Stimulated activated CD4-positive, alpha-beta T cell treated with anti-CD3 and anti-CD28 coated beads, Interleukin-2, amount 100 ng/mL, for 24 hours (primary cell): ENCODE data around the gene DPM2.

Source experiments
- DNase-seq, 2 donors: peaks; one replicate each; pipeline ENCODE4 v3.0.0-alpha.2; 2020

The DPM2 gene

DNA sequence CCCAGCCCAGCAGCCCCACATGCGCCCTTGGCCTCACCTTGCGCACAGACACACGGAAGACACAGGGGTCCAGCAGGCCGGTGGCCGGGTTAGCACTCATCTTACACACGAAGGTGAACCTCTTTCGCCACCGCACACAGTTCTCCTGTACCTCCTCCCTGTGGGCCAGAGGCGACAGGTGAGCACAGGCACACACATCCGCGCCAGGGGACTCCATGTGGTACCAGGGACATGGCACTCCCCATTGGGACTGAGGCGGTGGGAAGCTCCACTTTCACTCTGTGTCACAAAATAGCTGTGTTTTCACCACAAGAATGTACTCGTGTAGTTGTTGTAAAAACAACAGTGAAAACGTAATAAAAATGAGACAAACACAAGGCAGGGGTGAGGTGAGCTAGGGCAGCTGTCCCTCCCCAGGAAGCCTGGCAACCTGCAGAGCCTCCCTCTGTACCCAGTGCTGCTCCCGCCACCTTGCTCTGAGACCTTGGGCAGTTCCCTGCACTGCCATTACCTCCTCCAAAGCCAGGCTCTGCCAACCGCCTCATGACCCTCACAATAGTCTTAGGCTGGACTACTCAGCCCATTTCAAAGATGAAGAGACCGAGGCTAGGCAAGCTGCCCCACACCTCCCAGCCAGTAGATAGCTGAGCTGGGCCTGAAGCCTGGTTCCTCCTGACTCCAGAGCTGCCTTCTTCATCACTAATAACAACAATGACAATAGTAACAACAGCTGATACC lies 16.3 kb upstream of the DPM2 start:
- DNase-seq: no peak

DNA sequence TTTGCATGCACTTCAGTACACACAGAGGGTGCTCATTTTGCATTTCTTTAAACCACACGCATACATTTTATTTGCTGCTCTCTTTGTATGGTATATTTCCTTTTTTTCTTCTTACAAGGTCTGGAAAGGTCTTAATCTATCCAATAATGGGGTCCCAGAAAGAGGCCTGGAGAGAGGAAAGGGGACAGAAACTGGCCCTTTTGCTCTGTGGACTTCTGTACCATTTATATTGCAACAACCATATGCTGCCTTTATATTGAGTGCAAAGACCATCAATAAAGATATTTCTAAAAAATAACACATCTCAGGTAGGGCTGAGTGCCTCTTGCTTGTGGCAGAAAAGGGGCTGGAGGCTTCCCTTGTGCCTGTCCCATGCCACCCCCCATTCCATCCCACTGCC lies 15.5 kb upstream of the DPM2 start:
- DNase-seq: no peak

DNA sequence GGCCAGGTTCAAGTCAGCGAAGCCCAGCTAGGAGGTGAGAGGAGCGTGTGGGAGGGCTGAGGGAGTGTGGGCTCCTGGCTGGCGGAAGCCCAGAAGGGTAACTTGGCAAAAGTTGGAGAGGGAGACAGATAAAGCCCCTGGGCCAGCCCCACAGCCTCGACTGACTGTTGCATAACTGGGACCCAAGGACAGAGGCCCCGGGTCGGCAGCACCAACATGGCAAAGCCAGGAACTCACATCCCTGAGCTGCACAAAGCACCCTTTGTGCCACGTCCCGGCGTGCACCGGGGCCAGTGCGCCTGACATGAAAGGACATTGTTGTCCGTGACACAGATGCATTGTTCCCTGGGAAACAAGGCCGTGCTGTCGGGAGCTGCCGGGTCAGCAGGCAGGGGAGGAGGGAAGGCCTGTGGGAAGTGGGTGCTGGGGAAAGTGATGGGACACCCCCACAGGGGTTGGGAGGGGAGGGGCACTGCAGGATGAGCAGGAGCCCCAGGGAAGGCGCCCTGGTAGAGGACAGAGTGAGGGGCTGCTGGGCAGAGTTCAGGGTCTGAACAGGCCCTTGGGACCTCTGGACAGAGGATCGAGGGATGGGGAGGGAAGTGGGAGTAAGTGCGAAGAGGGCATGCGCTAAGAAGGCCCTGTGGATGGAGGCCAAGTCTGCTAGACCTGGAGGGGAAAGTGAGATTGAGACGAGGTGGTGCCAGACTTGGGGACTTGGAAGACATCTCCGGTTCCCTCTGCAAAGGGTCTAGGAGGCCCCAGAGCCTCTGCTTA lies 13.0 kb upstream of the DPM2 start:
- no peak for DNase-seq

DNA sequence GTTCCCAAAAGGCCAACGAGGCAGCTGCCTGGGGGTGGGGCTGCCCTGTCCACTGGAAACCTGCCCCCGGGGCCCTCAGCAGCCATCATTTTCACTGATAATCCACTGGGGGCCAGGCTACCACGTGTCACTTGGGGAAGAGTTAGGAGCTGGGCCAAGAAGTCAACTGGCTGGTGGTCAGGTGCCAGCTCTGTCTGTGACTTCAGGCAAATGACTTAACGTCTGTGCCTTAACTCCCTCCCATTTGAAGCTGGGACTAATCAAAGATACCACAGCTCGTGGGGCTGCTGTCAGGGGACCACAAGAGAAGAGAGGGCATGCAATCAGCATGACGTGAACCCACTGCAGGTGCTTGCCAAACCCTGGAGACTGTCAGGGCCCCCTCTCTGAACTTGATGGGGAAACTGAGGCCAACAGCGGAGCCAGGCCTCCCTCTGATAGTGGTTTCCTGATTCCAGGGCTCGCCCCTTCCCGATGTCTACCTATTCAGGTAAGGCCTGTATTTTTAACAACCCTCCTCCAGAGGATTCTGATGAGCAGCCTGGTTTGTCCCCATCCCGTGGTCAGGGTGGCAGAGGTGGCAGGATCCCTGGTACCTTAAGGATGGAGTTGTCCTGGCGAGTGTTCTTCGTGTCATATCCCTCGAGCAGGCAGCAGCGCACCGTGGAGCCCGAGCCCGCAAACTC lies 12.3 kb upstream of the DPM2 start:
- DNase-seq: no peak

DNA sequence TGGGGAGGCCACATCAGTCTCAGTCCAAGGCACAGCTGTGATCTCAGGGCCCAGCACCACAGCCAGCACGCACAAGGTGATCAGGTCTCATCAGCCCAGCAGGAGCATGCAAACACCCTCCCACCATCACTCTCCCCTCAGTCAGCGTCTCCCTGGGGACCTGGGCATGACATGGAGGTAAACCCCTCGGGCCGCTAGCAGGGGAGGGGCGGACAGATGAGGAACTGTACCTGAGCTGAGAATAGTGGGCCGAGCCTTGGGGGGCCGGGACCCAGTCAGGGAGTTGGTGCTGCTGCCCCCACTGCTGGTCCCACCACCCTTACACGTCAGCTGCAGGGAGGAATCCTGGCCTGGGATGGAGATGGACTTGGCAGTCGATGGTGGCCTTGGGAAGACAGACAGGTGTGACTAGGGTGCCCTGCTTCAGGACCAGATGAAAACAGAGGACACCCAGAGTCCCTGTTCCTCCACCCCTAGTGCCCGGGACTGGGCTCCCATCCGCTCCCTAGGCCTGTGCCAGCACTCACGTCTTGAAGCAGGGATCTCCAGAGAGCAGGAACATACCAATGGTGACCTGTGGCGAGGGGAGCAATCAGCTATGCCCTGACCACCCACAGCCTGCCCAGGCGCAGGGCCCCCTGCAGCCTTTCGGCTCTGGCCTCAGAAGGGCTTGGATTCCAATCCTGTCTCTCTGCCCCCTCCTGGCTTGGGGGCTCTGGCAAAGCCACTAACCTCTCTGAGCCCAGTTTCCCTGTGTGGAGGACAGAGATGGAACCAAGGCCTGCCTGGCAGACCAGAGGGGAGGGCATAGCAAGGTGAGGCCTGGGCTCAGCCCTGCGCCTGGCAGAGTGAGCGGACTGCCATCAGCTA lies 10.4 kb upstream of the DPM2 start:
- DNase-seq: no peak

DNA sequence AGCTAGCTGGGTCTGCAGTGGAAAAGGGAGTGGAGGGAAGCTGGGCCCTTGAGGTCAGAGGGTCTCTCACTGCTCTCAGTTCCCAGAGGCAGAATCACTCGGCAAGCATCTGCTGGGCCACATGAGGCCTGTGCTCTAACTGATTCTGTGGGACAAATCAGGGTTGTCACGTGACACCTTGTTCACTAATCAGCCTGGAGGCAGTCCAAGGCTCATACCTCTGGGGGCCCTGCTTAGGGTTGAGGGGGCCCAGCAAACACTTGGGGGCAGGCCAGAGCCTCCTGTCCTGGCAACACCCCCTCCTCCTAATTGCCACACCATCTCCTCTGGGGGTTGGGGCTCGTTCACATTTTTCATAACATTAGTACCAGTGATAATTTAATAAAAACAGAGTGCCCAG lies 9.1 kb upstream of the DPM2 start:
- no peak for DNase-seq

DNA sequence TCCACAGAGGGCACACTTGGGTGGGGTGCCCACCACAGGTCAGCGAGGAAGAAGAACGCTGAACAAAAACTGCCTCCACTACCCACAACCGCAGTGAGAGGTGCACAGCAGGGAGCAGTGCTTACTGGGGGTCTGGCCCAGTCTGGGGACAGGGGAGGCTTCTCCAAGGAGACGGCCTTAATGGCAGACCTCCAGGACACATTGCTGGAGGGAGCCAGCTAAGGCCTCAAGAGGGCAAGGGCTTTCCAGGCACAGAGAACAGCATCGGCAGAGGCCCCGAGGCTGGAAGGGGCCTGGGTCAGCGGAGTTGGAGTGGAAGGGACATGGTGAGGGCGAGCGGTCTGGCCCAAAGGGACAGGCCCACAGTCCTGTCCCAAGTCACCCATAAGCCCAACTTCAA lies 8.3 kb upstream of the DPM2 start:
- DNase-seq: no peak

DNA sequence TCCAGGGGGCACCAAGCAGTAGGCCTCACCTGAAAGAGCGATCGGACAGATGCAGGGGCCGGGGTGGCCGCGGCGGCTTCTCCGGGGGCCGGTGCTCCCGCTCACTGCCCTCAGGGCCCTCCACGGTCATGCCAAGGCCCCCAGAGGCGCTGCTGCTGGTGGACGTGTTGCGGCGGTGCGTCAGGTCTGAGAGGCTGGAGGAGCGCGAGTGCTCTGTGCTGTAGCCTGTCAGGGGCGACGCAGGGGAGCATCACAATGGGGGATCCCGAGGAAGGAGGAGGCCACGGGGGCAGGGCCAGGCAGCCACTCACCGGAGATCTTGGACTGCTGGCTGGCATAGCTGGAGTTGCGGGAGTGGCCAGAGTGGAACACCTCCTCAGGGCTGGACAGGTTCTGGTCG lies 7.7 kb upstream of the DPM2 start:
- no peak for DNase-seq

DNA sequence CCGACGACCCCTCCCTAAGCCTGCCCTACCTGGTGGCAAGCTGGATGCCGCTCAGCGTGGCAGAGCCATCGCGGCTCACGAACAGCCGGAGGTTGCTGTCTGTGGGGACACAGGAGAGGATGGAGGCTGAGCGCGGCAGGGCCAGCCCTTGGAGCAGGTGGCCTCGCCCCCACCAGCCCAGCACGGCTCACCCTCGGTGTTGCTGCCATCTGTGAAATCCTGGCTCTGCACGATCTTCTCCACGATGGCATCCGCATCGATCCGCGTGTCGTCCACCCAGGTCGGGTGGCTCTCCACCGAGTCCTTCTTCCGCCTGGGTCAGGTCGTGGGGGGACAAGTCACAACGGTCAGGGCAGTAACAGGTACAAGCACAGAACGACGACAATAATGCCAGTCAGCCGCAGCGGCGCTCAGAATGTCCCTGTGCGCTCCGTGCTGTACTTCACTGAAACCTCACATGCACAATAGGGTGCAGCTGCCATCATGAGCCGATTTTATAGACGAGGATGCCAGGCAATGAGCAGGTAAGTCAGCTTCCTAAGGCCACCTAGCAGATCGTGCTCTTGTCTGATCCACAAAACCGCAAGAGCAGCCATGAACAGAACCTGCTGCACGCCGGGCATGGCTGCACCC lies 7.0 kb upstream of the DPM2 start:
- DNase-seq: no peak

DNA sequence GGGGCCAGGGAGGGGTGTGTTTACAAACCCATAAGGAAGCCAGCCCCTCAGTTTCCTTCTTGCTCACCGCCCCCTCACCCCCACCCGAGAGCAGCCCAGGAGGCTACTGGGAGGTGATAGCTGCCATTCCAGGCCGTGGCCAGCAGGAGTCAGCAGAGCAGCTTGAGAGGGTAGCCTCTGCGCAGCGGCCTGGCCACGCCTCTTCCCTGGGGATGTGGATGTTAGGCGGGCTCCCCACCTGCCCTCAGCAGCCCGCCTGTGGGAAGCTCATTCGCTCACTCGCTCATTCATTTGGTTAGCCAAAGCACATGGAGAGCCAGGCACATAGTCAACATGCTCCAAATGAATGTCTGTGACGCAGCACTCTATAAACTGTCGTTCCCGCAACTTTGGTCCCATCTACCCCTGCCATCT lies 6.1 kb upstream of the DPM2 start:
- peak; percentile 86 to 89 for DNase-seq

DNA sequence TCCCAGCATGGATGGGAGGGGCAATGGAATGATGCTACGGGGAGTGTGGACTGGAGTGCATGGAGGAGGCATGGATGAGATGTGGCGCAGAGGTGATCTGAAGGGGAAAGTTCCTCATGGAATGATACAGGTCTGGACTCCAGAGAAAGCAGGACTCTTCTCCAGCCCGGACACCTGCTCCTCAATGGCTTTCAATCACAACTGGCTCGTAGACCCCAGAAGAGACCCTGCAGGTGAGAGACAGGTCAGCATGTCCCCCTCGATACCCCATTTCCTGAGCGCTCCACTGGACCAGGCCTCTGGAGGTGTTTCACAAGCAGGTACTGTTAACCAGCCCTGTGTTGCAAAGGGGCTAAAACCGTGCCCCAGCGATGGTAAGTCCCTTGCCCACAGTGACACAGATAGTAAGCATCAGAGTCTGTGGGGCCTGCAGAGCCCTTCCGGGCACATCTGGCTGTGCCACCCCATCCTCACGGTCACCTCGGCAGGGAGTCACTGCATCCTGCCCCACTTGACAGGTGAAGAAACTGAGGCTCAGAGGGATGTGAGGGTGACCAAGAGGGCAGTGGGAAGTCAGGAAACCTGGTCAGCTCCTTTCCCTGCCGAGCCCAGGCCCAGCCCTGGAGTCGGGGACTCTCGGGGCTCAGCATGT lies 5.5 kb upstream of the DPM2 start:
- DNase-seq: no peak

DNA sequence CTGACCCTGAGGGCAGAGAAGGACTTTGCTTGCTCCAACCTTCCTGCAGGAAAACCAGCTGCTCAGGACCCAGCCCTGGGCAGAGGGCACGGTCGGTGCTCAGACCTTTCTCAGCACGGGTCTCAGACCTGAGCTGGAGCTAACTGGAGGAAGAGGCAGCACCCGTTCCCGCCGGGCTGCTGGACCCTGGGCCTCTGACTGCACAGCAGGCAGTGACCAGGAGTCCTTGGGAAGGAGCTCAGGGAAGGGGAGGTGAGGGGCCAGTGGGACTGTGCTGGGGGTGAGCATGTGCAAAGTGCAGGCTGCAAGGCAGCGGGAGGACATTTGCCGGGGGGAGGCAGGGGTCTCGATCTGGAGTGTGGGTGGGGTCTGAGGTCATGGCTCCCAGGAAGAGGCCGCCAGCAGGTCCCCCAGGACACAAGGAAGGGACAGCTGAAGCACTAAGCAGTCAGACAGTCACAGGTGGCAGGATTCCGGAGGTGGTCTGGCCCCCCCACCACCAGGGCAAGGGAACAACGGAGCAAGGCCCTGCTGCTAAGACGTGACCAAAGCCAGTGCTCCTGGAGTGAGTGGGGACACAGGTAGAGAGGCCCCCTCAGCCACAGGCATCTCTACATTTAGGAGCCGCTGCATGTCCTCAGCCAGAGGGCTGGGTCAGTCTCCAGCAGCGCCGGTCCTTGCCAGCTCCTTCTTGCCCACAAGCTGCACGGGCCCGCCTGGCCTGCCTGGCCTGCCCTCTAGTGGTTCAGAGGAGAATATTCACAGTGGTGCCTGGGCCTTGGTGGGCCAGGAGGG lies 4.8 kb upstream of the DPM2 start:
- DNase-seq: peak; percentile 56 to 61

DNA sequence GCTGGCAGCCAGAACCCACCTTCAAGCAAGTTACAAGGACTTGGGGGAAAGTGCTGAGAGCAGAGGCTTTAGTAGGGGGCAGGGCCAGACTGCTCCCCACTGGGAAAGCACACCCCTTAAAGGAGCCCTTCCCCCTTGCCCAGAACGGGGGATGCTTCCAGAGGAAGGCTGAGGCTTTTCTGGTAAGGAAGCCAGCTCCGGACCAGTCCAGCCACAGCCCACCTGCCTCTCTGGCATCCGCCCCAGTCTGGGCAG lies 4.2 kb upstream of the DPM2 start:
- no peak for DNase-seq

DNA sequence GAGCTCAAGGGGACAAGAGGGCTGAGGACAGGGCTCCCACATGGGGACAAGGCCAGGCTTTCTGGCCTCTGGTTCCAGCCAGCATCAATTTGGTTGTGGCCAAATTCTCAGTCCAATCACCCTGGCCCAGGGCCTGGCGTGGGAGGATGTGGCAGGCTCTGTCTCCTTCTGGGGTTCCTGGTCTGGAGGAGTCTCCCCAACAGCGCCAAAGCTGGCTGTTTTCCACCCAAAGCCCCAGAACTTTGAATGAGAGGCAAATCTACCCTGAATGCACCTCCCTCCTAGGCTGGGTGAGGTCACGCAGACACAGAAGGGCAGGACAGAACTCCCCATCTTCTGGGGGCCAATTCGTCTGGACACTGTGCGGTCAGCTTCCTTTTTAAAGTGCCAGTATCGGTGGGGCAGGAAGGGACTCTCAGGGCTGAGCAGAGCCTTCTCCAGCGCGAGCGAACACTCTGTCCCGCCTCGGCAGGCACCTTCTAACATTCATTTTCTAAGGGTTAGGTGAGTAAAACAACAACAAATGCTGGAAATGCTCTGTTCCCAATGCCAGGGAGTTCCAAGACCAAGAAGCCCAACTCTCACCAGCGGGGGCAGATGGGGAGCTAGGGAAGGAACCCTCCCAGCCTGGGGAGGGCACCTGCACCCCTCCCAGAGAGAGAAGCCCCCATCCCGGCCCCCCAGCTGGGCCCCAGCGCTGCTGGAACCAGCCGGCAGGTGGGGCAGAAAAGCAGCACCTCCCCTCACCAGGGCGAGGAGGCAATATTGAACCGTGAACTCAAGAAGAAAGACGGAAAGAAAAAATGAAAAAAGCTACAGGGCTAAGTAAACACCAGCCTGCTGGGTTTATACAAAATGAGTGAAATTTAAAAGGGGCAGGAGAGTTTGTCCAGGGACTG lies 3.7 kb upstream of the DPM2 start:
- no peak for DNase-seq

DNA sequence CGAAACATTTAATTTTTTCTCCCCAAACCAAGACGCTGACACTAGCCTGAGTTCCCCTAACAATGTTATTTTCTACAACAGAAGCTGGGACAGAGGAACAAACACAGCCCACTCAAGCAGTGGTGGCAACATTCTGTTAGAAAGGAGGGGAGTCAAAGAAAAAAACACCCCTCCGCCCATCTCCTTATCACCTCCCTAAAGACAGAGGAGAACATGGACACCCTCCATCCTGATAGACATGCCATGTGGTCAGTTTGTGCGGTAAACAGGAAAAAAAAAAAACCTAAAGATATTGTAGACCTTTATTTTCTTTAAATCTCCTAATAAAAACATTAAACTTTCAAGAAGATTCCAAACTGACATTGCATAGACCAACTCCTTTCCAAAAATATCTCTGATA lies 2.9 kb upstream of the DPM2 start:
- no peak for DNase-seq

DNA sequence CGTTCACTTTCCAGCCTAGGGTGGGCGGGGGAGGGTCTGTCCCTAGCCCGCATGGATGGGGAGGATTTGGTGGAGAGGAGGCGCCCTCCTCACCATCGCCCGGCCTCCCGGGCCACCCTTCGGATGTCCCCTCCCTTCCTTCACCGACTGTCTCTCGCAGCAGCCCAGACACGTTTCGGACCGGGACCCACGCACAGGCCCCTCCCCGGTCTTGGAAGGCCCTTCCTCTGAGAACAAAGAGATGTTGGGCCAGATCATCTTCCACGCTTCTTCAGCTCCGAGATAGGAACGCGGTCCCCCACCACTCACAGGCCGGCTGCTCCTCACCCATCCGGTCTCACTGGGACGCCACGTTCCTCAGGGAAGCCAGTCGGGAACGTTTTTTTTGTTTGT lies 640 bp upstream of the DPM2 start:
- DNase-seq: no peak

DNA sequence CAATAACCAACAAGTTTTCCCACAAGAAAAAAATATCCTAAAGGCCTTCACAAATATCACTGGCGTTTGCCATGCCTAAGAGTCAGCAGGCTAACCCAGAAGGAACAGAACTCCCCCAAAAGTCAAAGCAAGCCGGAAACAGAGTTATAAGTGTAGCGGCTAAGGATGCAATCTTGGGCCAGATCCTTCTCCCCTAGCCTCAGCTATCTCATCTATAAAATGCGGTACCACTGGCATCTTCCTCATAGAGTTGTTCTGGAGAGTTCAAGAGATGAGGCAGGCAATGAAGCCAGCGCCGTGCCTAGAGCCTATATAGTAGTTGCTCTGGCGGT lies 632 bp downstream of the DPM2 start:
- no peak for DNase-seq

DNA sequence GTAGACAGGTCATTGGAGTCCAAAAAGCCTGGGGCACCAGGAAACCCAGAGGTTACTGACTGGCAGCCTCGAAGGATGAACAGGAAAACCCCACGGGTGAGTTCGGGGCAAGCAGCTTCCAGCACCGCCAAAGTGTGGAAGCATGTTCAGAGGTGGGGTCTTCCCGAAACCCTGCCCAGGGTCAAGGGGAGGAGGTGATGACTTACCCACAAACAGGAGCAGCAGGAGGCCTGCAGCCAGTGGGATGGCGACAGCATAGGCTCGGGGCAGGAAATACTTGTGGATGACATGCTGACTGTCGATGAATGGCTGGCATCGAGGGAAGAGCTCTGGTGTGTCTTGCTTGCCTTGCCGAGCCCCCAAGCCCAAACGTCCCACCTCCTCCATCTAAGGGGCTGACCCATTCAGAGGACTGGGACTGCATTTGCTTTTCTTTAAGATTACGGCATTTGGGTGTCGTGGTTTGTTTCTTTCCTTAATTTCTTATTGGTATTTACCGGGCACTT lies 1.3 kb downstream of the DPM2 start:
- DNase-seq: no peak

DNA sequence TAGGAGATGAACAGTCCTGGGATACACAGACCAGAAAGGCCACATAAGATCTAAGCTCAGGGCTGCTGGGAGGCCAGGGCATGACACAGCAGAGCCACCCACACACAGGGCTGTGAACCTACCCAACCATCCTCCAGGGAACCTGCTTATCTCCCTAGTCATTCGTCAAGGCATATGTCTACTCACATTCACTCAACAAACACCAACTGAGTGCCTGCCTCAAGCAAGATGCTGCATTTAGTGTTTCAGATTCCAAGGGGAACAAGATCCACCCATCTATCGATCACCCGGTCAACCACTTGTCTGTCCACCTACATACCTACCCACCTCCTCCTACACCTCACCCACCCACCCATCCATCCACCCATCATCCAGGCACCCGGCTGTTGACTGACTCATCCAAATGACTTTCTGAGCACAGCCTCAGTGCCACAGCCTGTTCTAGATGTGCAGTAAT lies 1.9 kb downstream of the DPM2 start:
- DNase-seq: no peak

DNA sequence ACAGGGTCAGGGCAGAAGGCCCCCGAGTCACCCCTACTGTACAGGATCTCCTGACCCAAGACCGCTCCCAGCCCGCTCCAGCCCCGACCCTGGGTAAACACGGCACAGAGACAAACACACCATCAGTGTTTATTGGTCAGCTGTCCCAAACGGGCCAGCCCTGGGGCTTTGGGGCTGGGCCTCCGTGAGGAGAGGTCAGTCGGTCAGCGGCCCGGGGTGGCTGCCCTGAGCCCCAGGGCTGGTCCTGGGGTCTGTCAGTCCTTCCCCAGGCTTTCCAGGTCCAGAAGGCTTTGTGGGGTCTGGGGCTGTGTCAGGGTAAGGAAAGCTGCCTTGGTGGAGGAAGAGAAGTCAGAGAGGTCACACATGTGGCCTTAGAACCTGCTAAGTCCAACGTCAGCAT lies 2.7 kb downstream of the DPM2 start:
- no peak for DNase-seq
